HL-60/S4 treated with retinoic acid at 250 ng/mL for 4 days and 3 days (cell line): Measurements from ENCODE around the gene TMEM37.

Source experiments
- in situ Hi-C: fragments of 300-500 bp; cut with MboI; formaldehyde crosslinking; loops from 2 replicates; pipeline ENCODE4 v1.7.0; 2022; ENCODE audit warnings: low sequenced_read_pairs

Gene TMEM37

DNA sequence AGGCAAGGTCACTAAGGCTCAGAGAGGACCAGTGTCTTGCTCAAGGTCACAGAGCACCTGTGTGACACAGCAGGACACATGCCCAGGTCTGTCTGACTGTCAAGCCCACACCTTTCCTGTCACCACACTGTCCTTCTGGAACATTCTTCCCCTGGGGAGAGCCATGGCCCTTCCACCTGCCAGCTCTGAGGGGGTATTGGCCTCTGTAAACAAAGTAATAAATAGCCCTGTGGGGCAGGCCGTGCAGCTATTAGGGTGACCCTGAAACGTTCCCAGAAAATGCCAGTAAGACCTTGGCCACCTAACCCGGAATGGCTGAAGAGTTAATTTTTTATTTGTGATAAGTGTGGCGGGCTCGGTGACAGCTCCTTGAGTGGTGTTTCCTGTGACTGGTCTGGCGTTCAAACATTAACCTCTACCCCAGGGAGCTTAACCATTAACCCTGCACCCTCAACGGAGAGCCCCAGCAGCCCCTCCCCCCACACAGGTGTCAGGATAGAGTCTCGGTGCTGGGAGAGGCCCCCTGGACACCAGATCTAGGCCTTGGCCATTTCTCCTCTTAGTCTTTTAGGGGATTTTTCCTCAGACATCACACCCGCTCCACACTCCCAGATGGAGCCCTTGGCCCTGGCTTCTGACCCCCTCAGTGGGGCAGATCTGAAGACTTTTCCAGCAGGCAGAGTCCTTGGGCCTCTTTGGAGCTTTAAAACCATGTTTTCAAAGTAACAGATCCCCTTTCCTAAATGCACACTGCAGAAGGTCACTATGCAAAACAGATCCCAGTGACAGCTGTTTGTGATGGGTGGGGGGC lies 56.0 kb downstream of the TMEM37 start:
- in situ Hi-C loops, result no loop called here
